OCI-LY3 (cell line): ENCODE results near the gene MAL.

Source experiments
- H2AFZ ChIP-seq: fragments of 200-600, 300-600 bp; shearing (Covaris generic); 2 replicates; pipeline ENCODE4 v1.6.0; 2014; ENCODE audit warnings: antibody characterized with exemption, low read depth, low read length
- H3K27ac ChIP-seq: fragments of 200-600, 300-600 bp; sonication (generic); 2 replicates; pipeline ENCODE4 v1.5.1; 2014; ENCODE audit warnings: mild to moderate bottlenecking, low read length, moderate library complexity, mixed read lengths
- H3K27me3 ChIP-seq: fragments of 200-600, 300-600 bp; sonication (generic); 2 replicates; pipeline ENCODE4 v1.6.1; 2014; ENCODE audit warnings: low read depth, low read length, mixed read lengths
- H3K36me3 ChIP-seq: fragments of 200-600, 300-600 bp; sonication (generic); replicated peaks from 2 replicates; pipeline ENCODE3; 2014; ENCODE audit warnings: low read depth, low read length, mixed read lengths
- H3K4me1 ChIP-seq: fragments of 300-600, 200-600 bp; sonication (generic); 2 replicates; pipeline ENCODE4 v1.6.1; 2014; ENCODE audit warnings: low read length, mixed read lengths
- H3K4me2 ChIP-seq: fragments of 200-600, 300-600 bp; sonication (generic); 2 replicates; pipeline ENCODE4 v1.6.1; 2014; ENCODE audit warnings: low read length, mixed read lengths
- H3K4me3 ChIP-seq: fragments of 300-600, 200-600 bp; sonication (generic); 2 replicates; pipeline ENCODE4 v1.5.1; 2014; ENCODE audit warnings: antibody characterized with exemption, mild to moderate bottlenecking, low read length, moderate library complexity
- H3K79me2 ChIP-seq: fragments of 300-600, 200-600 bp; shearing (Covaris generic); 2 replicates; pipeline ENCODE4 v1.6.1; 2014; ENCODE audit warnings: mild to moderate bottlenecking, low read length, mixed read lengths
- H3K9ac ChIP-seq: fragments of 300-600, 200-600 bp; shearing (Covaris generic); 2 replicates; pipeline ENCODE4 v1.6.0; 2014; ENCODE audit warnings: mild to moderate bottlenecking, low read length, moderate library complexity
- H3K9me3 ChIP-seq: fragments of 200-600, 300-600 bp; shearing (Covaris generic); 2 replicates; pipeline ENCODE4 v1.6.1; 2014; ENCODE audit warnings: low read length, mixed read lengths; ENCODE audit not compliant: insufficient read depth
- H4K20me1 ChIP-seq: fragments of 200-600, 300-600 bp; sonication (generic); 2 replicates; pipeline ENCODE4 v1.6.1; 2016; ENCODE audit warnings: low read length, mixed read lengths; ENCODE audit not compliant: insufficient read depth
- EZH2phosphoT487 ChIP-seq: fragments of 200-600 bp; shearing (Covaris generic); IDR thresholded peaks from 2 replicates; pipeline ENCODE4 v1.6.1; 2018; ENCODE audit warnings: antibody characterized with exemption, mixed run types, low read depth
- TF ChIP-seq, protein P1 (sequence below): fragments of 200-600, 300-600 bp; sonication (generic); IDR thresholded peaks from 2 replicates; pipeline ENCODE4 v1.5.1; 2014; ENCODE audit warnings: antibody characterized with exemption, low read length, low read depth

The MAL gene

DNA sequence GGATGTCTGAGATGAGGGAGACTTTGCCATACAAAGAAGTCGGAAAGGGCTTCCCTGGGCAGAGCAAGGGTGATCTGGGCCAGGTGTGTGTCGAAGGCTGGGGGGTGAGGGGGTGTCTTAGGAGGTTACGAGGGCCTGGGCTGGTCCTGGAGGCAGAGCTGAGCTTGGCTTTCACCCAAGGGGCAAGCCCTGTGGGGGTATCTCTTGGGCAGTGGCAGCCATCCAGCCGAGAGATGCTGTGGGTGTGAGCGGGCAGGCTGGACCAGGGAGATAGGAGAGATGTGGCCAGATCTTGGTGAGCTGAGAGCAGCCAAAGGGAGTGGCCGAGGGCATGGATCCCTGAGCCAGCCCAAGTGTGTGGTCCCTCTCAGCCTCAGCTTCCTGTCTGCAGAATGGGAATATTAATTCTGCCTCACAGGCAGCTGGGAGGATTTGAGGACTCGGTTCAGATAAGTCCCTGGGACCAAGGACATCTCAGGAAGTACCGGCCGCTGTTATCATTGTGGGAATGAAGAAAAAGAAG is 33.0 kb downstream of the MAL start:
- TF ChIP-seq, protein P1, sequence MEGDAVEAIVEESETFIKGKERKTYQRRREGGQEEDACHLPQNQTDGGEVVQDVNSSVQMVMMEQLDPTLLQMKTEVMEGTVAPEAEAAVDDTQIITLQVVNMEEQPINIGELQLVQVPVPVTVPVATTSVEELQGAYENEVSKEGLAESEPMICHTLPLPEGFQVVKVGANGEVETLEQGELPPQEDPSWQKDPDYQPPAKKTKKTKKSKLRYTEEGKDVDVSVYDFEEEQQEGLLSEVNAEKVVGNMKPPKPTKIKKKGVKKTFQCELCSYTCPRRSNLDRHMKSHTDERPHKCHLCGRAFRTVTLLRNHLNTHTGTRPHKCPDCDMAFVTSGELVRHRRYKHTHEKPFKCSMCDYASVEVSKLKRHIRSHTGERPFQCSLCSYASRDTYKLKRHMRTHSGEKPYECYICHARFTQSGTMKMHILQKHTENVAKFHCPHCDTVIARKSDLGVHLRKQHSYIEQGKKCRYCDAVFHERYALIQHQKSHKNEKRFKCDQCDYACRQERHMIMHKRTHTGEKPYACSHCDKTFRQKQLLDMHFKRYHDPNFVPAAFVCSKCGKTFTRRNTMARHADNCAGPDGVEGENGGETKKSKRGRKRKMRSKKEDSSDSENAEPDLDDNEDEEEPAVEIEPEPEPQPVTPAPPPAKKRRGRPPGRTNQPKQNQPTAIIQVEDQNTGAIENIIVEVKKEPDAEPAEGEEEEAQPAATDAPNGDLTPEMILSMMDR = no peak
- no peak for TF ChIP-seq EZH2phosphoT487
- Histone ChIP-seq H3K9ac (no peak overlapping the region), H3K9me3 (no peaks in the 10 kb centered on the region), H3K79me2 (no peaks in the 10 kb centered on the region), H3K36me3 (no peaks in the 10 kb centered on the region), H3K4me3 (no peak overlapping the region), H3K27me3 (peaks cover 19% of the 10 kb centered on the region), H3K4me2 (no peak overlapping the region), H4K20me1 (no peaks in the 10 kb centered on the region), H3K4me1 (peaks cover 22% of the 10 kb centered on the region), H3K27ac (no peak overlapping the region), H2AFZ (no peak overlapping the region)

DNA sequence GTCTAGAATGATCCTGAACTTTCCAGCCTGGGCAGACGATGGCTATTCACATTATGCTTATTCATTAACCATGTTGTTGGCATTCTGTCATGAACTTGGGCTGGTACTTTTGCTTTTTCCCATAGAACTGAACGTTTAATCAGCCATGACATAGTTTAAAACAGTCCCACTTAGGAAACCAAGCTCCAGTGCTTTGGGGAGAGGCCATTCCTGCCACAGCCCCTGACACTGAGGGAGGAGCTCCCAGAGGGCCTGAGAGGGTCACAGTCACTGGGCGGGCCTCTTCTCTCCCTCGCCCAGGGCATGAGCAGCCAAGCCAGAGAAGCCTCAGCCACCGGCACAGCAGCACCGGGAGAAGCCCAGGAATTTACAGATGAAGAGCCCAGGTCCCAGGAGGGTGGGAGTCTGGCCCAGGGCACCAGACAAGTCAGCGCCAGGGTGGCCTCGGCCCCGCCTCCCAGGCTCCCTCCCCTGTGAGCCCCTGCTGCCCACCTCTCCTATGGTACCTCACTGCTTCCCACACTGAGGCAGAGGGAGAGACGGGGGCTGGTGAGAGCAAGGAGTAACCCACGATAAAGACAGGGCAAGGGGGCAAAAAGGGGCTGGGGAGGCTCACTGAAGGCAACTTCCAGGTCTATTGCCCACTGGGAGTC is 33.6 kb downstream of the MAL start:
- H4K20me1 ChIP-seq = no peaks in the 10 kb centered on the region
- H3K27ac ChIP-seq = no peak overlapping the region
- H3K9ac ChIP-seq = no peak overlapping the region
- H3K27me3 ChIP-seq = peaks cover 13% of the 10 kb centered on the region; the same call in 1 of the 2 replicates
- H3K4me2 ChIP-seq = no peak overlapping the region
- no peak overlapping the region for H3K4me3 ChIP-seq
- peaks cover 24% of the 10 kb centered on the region for H3K4me1 ChIP-seq
- H3K9me3 ChIP-seq = no peaks in the 10 kb centered on the region
- no peak overlapping the region for H2AFZ ChIP-seq
- TF ChIP-seq, protein P1 = no peak
- no peak for TF ChIP-seq EZH2phosphoT487
- H3K79me2 ChIP-seq = no peaks in the 10 kb centered on the region
- H3K36me3 ChIP-seq = no peaks in the 10 kb centered on the region

DNA sequence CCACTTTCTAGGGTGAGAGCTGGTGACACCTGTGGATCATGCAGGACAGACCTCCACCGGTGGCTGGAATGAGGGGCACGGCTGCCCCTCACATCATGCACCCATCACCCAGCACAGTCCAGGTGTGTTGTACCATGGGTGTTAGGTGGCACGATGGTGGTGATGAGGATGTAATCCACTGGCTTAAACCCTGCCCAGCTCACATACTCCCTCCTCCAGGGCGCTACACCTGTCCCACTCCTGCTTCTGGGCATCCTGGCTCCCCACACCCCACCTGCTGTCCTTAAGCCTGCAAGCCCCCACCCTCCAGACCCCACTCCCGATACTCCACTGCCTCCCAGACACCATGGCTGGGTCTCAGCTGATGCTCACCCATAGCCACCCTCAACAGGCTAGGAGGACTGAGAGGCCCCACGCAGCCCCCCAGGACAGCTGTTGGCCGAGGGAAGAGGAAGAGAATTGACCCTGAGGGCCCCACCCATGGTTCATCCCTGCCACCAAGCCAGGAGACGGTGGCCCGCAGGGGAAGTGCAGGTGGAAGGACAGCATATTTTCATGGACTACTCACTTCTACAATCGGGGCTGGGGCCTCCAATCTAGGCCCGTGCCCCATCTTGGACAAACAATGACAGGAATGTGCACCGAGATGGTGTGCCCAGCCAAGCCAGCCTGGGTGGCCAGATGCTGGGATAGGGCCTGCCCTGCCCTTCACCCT is 34.3 kb downstream of the MAL start:
- Histone ChIP-seq H3K4me2 (no peak overlapping the region), H3K27me3 (peaks cover 13% of the 10 kb centered on the region; the same call in 1 of the 2 replicates), H3K79me2 (no peaks in the 10 kb centered on the region), H3K9me3 (no peaks in the 10 kb centered on the region), H2AFZ (no peak overlapping the region), H3K4me3 (no peak overlapping the region), H3K9ac (no peak overlapping the region), H3K36me3 (no peaks in the 10 kb centered on the region), H4K20me1 (no peaks in the 10 kb centered on the region), H3K4me1 (peaks cover 23% of the 10 kb centered on the region), H3K27ac (no peak overlapping the region)
- TF ChIP-seq, protein P1 = no peak
- TF ChIP-seq EZH2phosphoT487 = no peak

DNA sequence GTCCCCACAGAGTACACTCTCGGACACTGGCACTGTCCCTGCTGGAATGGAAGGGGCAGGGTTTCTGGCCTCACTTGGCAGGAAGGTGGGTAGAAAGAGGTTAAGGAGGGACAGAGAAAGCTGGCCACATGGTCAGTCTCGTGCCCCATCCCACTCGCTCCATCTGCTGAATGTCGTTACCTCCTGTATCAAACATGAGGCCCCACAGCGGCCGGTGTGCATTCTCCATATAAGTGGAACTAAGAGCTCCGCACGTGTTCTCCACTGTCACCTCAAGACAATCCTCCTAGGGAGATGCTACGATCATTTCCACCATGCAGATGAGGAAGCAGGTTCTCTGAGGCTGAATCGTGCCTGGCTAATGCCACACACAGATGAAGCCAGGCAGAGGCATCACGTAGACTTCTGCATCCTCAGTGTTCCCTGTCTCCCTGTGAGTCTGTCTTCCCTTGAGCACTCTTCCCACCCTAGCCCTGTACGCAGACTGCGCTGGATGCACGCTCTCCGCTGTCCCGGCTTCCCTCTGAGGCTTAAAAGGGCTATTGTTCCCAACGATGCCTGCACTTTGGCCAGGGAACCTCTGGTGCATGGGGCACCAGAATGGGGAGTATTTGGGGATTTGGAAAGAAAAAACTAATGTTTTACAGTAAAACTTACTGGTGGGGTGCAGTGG is 35.1 kb downstream of the MAL start:
- Histone ChIP-seq H3K36me3 (no peaks in the 10 kb centered on the region), H3K27me3 (peaks cover 11% of the 10 kb centered on the region; the same call in 1 of the 2 replicates), H3K4me1 (peaks cover 16% of the 10 kb centered on the region), H3K27ac (no peak overlapping the region), H3K9me3 (no peaks in the 10 kb centered on the region), H2AFZ (no peak overlapping the region), H3K79me2 (no peaks in the 10 kb centered on the region), H3K9ac (no peak overlapping the region), H3K4me3 (no peak overlapping the region), H4K20me1 (no peaks in the 10 kb centered on the region), H3K4me2 (no peak overlapping the region)
- no peak for TF ChIP-seq EZH2phosphoT487
